Activated CD4-positive, alpha-beta T cell treated with anti-CD3 and anti-CD28 coated beads for 36 hours (primary cell): ENCODE data around the gene EBF3. TPM values are rescaled to one million over a fixed set of nuclear protein-coding genes. Genes with fewer than 3 reads are reported as not detected.
A peak's percentile ranks its signal among the peaks of the same experiment; 100 is the strongest.

Experiments used
- ATAC-seq: fragments of 200-7000 bp; cut with Tn5 transposase; one replicate; pipeline ENCODE4 v1.10.0; 2021; ENCODE audit warnings: mild to moderate bottlenecking, moderate library complexity
- CTCF ChIA-PET: fragments of 350-600 bp; sonication (Branson Sonifier 250); formaldehyde crosslinking; loops from one replicate; lab custom pipeline; 2021; ENCODE audit warnings: antibody characterized with exemption; lab: Charles Lee
- POLR2A ChIA-PET: fragments of 350-600 bp; sonication (Branson Sonifier 250); formaldehyde crosslinking; loops from one replicate; lab custom pipeline; 2021; ENCODE audit warnings: antibody characterized with exemption, inconsistent platforms; lab: Charles Lee
- DNase-seq: peaks from one replicate; pipeline ENCODE4 v3.0.0-alpha.2; 2020
- H3K27ac Mint-ChIP-seq: one replicate; pipeline ENCODE4 v1.8.0; 2021; ENCODE audit warnings: mixed read lengths
- H3K27me3 Mint-ChIP-seq: one replicate; pipeline ENCODE4 v1.8.0; 2021; ENCODE audit warnings: mixed read lengths
- H3K36me3 Mint-ChIP-seq: one replicate; pipeline ENCODE4 v1.8.0; 2021; ENCODE audit warnings: low read depth, mixed read lengths
- H3K4me1 Mint-ChIP-seq: one replicate; pipeline ENCODE4 v1.8.0; 2021; ENCODE audit warnings: mixed read lengths
- H3K4me3 Mint-ChIP-seq: one replicate; pipeline ENCODE4 v1.8.0; 2021; ENCODE audit warnings: mild to moderate bottlenecking, moderate library complexity, mixed read lengths
- H3K9me3 Mint-ChIP-seq: one replicate; pipeline ENCODE4 v1.8.0; 2021; ENCODE audit warnings: low read depth, mixed read lengths
- intact Hi-C, 2 experiments: fragments of 100-400 bp; cut with DNase I in 1 of 2; cut with micrococcal nuclease in 1 of 2; formaldehyde crosslinking; loops; one replicate each; pipeline versions ENCODE4 v1.14.2 to v1.15.1; 2022 to 2024; cut with DNase I, micrococcal nuclease
- total RNA-seq, 2 experiments: library from RNA; stranded (reverse); gene quantifications; one replicate each; pipeline ENCODE4 v1.2.3, GENCODE V29; 2021

The EBF3 gene
- total RNA-seq, 2 experiments from 2014 or later = not detected

DNA sequence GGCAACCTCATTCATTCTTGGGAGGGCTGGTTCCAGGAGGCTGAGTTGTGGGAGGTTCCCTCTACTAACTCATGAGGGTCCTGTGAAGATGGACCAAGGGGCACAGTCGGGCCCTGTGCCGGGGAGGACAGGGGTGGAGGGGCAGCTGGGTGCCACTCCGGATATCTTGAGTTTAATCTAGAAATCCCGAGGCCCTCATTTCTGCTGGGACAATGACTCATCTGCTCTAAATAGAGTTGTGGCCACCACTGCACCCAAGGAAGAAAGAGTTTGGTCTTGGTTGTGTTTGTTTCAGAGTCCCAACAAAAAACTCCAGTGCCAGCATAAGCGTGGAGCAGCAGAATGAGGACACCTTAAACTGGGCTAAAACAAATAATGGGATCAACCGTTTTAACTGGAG, 82.4 kb downstream of the EBF3 start:
- H3K4me3 Mint-ChIP-seq = no peak overlapping the region
- CTCF ChIA-PET = interaction anchor here (0.6 kb wide), 1 partner anchor 73 kb away, joined by 3 read pairs; no protein-coding TSS in a partner anchor
- POLR2A ChIA-PET = no interaction called here

DNA sequence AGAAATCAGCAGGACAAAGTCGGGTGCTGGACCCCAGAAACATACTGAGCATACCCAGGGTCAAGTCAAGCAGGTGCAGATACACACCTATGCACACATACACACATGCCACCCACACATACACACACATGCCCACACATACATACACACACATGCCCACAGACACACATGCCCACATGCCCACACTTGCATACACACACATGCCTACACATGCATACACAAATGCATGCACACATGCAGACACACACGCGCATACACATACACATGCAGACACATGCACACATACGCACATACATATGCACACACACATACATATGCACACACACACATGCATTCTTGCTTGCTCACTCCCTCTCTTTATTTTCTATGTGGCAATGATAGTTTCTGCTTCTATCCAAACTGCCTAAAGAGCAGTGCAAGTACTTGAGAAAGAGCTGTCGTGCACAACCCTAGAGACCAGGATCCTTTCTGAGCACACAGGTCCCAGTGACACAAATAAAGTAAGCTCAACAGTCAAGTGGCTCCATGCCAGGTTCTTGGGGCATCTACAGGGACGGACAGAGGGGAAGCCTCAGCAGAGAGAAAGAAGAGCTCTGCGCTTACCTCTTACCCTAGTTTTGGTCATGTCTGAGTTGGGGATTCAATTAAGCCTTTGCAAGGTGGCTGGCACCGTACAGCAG, 83.7 kb downstream of the EBF3 start:
- Mint-ChIP-seq H3K9me3 (no peaks in the 10 kb centered on the region), H3K4me1 (no peaks in the 10 kb centered on the region), H3K4me3 (no peak overlapping the region), H3K27ac (no peak overlapping the region), H3K27me3 (peaks cover 4% of the 10 kb centered on the region), H3K36me3 (no peaks in the 10 kb centered on the region)
- POLR2A ChIA-PET = interaction anchor here (0.6 kb wide), 1 partner anchor 1121 kb away, joined by 3 read pairs; no protein-coding TSS in a partner anchor
- intact Hi-C loops = loop anchor here in 1 of 2 experiments (5.0 kb wide), 1 partner anchor 297 kb away; no protein-coding TSS in a partner anchor
- DNase-seq (no peak), ATAC-seq (no peak)
- CTCF ChIA-PET = interaction anchor here (0.6 kb wide), 1 partner anchor 173 kb away, joined by 3 read pairs; no protein-coding TSS in a partner anchor

More for the DNA sequence above, 82.4 kb downstream of the EBF3 start:
- intact Hi-C loops = loop anchor here in 1 of 2 experiments (5.0 kb wide), 1 partner anchor 296 kb away; no protein-coding TSS in a partner anchor
- Mint-ChIP-seq H3K27ac (no peak overlapping the region), H3K4me1 (no peaks in the 10 kb centered on the region), H3K36me3 (no peaks in the 10 kb centered on the region), H3K27me3 (peaks cover 4% of the 10 kb centered on the region), H3K9me3 (no peaks in the 10 kb centered on the region)
- ATAC-seq (no peak), DNase-seq (no peak)

DNA sequence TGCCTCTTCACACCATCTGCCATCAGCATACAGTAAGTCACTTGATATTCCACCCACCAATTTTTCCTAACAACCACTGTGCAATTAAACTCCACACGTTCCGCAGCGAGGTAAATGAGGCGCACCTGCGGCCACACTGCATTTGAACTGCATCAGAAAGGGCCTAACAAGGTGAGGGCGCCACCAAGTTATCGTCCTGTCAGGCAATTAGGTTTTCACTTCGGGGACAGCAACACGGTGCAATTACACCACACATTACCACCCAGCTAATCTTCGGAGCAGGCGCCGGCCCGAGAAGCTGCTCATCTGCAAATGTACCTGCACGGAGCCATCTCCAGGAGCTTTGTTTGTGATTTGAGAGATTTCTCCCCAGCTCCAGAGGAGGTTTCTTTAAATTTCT, 84.4 kb downstream of the EBF3 start:
- DNase-seq = no peak
- H3K27ac Mint-ChIP-seq = no peak overlapping the region
- H3K36me3 Mint-ChIP-seq = no peaks in the 10 kb centered on the region
- H3K4me3 Mint-ChIP-seq = no peak overlapping the region
- intact Hi-C loops = loop anchor here in 1 of 2 experiments (5.0 kb wide), 1 partner anchor 298 kb away; no protein-coding TSS in a partner anchor
- no peaks in the 10 kb centered on the region for H3K4me1 Mint-ChIP-seq
- H3K9me3 Mint-ChIP-seq = no peaks in the 10 kb centered on the region
- CTCF ChIA-PET = no interaction called here
- POLR2A ChIA-PET = interaction anchor here (0.6 kb wide), 1 partner anchor 1120 kb away, joined by 3 read pairs; no protein-coding TSS in a partner anchor
- H3K27me3 Mint-ChIP-seq = peaks cover 4% of the 10 kb centered on the region
- no peak for ATAC-seq

DNA sequence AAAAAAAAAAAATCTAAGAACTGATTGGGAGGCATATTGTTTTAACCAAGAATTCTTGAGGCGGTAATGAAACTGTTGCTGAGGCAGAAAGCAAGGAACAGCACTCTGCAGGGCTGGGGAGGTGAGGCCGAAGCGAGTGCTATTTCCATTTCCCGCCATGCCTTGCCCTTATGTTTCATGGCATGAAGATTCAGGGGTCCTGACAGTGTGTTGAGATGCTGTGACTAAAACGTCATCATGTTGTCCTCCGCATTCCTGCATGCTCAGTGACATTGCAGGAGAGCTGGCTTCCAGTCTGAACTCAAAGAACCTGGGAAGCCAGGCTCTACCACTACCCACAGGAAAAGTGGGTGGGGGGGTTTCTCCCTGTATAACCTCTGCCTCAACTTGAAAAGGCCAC, 85.2 kb downstream of the EBF3 start:
- no peak overlapping the region for H3K27ac Mint-ChIP-seq
- no peaks in the 10 kb centered on the region for H3K9me3 Mint-ChIP-seq
- H3K36me3 Mint-ChIP-seq = no peaks in the 10 kb centered on the region
- POLR2A ChIA-PET = no interaction called here
- H3K4me1 Mint-ChIP-seq = no peaks in the 10 kb centered on the region
- H3K27me3 Mint-ChIP-seq = peaks cover 4% of the 10 kb centered on the region
- CTCF ChIA-PET = interaction anchor here (1.0 kb wide), 1 partner anchor 13 kb away, joined by 3 read pairs; no protein-coding TSS in a partner anchor
- intact Hi-C loops = no loop called here
- no peak overlapping the region for H3K4me3 Mint-ChIP-seq
- no peak for DNase-seq
- ATAC-seq = no peak

DNA sequence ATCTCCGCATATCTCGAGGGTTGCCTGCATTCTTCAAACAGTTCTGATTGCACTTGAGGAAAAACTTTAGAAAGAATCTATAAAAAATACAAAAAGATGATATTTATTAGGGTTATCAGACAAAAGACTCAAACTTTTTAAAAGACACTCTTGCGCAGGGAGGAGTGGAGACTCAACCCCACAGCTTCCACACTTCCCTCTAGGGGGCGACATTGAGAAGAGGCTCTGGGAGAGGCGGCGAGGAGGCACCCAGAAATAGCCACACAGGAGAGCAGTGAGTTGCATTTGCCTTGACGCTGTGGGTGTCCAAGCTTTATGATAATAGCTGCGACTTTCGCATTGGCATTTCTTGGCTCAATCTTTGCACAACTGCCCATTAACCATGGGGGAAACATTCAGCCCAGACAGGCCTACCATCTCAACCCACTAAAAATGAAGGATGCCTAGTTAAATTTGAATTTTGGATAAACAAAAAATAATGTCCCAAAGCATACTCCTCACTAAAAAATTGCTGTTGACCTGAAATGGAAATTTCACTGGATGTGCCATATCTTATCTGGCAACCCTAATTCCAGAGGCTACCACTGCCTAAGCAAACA, 86.2 kb downstream of the EBF3 start:
- ATAC-seq = no peak
- POLR2A ChIA-PET = interaction anchor here (0.6 kb wide), 1 partner anchor 62 kb away, joined by 4 read pairs; no protein-coding TSS in a partner anchor
- Mint-ChIP-seq H3K4me3 (no peak overlapping the region), H3K27me3 (peaks cover 4% of the 10 kb centered on the region), H3K4me1 (no peaks in the 10 kb centered on the region), H3K9me3 (no peaks in the 10 kb centered on the region), H3K36me3 (no peaks in the 10 kb centered on the region), H3K27ac (no peak overlapping the region)
- CTCF ChIA-PET = interaction anchor here (1.0 to 1.7 kb wide), 3 partner anchors 13 to 93 kb away, joined by 3 to 4 read pairs (median 4); no protein-coding TSS in a partner anchor
- intact Hi-C loops = loop anchor here in 1 of 2 experiments (1.0 kb wide), 1 partner anchor 93 kb away; no protein-coding TSS in a partner anchor
- DNase-seq = peak; percentile 62

DNA sequence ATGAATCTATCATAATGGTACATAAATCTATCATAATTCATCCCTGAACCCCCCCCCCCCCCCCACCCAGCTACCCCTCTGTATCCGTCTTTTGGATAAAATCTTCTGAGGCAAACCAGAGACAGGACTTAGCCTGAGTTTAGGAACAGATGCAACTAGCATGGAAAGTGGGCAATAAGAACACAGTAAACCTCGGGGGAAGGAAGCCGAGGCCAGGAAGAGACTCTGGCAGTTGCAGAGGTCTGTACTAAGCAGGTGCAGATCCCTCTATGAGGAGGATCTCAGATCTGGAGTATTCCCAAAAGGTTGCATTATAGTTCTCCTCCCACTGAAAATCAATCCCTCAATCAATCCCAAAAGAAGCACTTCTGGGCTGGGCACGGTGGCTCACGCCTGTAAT, 87.2 kb downstream of the EBF3 start:
- H3K27ac Mint-ChIP-seq = no peak overlapping the region
- no peak for DNase-seq
- ATAC-seq = no peak
- no peaks in the 10 kb centered on the region for H3K9me3 Mint-ChIP-seq
- POLR2A ChIA-PET = no interaction called here
- no peak overlapping the region for H3K4me3 Mint-ChIP-seq
- H3K36me3 Mint-ChIP-seq = no peaks in the 10 kb centered on the region
- no peaks in the 10 kb centered on the region for H3K4me1 Mint-ChIP-seq
- CTCF ChIA-PET = interaction anchor here (1.1 to 1.8 kb wide), 3 partner anchors 12 to 94 kb away, joined by 4 to 5 read pairs (median 4); no protein-coding TSS in a partner anchor
- H3K27me3 Mint-ChIP-seq = peaks cover 4% of the 10 kb centered on the region
- intact Hi-C loops = loop anchor here in 1 of 2 experiments (1.0 kb wide), 1 partner anchor 94 kb away; no protein-coding TSS in a partner anchor

DNA sequence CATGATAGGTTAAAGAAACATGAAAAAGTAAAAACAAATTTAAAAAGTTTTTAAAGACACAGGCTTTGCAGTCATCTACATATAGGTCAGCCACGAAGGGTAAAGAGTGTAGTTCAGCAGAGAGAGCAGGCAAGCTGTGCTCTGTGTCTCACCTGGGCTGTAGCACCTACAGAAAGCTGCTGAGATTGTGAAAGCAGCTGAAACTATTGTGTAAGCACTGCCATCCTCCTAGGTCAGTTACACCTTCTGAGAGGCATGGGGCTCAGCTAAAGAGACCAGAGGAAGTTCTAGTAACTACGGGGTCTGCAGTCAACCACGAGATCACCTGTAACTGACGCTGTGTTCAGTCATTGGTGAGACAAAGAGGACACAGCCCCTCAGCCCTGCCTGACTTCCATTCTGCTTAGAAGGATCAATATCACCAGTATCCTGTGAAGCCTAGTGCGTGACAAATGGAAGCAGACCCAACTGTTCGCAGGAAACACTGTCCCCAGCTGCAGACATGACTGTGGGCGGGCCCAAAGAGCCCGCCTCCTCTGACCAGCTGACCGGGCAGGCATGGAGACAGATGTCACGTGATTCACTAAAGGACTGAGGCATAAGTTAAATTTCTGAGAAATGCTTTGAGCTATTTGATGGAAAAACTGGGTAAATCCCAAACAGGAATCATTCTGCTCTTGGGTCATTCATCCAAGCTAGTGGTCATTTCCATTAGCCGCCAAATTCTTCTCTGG, 87.9 kb downstream of the EBF3 start:
- ChIA-PET CTCF (interaction anchor here (1.7 to 1.8 kb wide), 2 partner anchors 13 to 29 kb away, joined by 4 to 5 read pairs; no protein-coding TSS in a partner anchor), POLR2A (no interaction called here)
- Mint-ChIP-seq H3K4me3 (no peak overlapping the region), H3K36me3 (no peaks in the 10 kb centered on the region), H3K9me3 (no peaks in the 10 kb centered on the region), H3K27ac (no peak overlapping the region), H3K27me3 (peaks cover 4% of the 10 kb centered on the region), H3K4me1 (peaks cover 3% of the 10 kb centered on the region)
- ATAC-seq = no peak
- intact Hi-C loops = no loop called here
- no peak for DNase-seq

DNA sequence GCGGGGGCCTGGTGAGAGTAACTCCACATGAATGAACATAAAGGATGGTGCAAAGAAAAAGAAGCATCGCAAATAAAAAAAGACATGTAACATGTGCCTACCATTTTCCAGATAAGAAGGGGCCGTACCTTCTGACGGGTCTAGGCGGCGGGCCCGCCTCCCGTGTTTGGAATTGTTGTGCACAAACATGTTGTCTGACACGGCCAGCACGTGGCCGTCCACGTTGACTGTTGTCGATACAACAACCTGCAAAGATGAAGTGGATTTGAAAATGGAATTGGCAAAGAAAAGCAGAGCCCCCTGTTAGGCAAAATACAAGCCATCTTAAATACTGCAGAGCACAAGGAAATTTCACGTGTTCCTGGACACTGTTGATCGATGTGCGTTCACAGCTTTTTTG, 90.7 kb downstream of the EBF3 start:
- Mint-ChIP-seq H3K36me3 (no peaks in the 10 kb centered on the region), H3K27me3 (no peaks in the 10 kb centered on the region), H3K27ac (no peak overlapping the region), H3K4me1 (peaks cover 4% of the 10 kb centered on the region), H3K4me3 (no peak overlapping the region), H3K9me3 (no peaks in the 10 kb centered on the region)
- DNase-seq (no peak), ATAC-seq (no peak)
- ChIA-PET POLR2A (no interaction called here), CTCF (interaction anchor here (0.7 kb wide), 1 partner anchor 23 kb away, joined by 3 read pairs; no protein-coding TSS in a partner anchor)
- intact Hi-C loops = no loop called here

DNA sequence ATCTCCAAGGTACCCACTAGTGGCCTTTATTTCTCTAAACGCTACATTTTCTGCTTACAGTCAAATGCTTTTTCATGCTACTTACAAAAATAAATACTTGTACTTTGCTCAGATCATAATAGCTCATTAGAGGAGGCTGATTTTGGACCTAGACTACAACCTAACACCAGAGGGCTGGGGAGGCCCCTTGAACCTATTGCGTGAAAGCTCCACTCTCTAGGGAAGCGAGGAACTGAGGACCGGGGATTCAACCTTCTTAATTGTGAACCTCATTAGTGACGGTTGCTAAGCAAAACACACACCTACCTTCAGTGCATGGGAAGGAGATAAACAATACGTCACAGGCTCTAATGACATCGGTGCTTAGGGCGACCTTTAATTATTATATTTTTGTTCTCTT, 92.1 kb downstream of the EBF3 start:
- Mint-ChIP-seq H3K9me3 (no peaks in the 10 kb centered on the region), H3K36me3 (no peaks in the 10 kb centered on the region), H3K4me1 (peaks cover 4% of the 10 kb centered on the region), H3K27me3 (no peaks in the 10 kb centered on the region), H3K27ac (no peak overlapping the region), H3K4me3 (no peak overlapping the region)
- ChIA-PET POLR2A (no interaction called here), CTCF (interaction anchor here (1.0 kb wide), 1 partner anchor 227 kb away, joined by 3 read pairs; no protein-coding TSS in a partner anchor)
- DNase-seq (no peak), ATAC-seq (no peak)
- intact Hi-C loops = no loop called here

DNA sequence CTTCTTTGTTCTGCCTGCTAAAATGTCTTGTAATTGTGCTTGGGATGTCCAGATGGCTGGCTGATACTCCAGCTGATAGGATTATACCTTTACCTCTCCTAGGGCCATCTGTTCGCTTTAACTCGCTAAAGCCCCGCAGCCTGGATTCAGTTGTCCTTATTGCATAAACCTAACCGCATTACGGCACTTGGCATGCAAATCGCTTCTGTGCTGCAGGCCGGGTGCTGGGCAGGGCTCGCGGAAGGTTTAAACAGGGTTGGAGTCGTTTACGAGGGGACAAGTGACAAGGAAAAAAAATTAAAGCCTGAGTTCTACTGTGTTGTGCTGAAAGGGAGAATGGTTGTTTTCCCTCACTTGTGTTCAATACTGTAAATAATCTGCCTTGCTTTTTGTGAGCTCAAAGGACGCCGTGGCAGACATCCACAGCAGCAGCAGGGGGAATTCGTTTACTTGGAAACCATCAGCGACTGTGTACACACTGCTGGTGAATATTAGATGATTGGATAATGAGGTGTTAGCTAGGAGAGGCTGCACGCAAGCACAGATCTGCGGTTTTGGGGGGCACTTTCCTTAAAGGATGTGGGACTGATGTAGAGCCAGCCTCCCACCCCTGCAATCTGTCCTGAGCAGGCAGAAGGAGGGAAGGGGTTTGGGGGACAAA, 93.0 kb downstream of the EBF3 start:
- ChIA-PET CTCF (interaction anchor here (0.6 kb wide), 1 partner anchor 131 kb away, joined by 4 read pairs; no protein-coding TSS in a partner anchor), POLR2A (no interaction called here)
- no peaks in the 10 kb centered on the region for H3K9me3 Mint-ChIP-seq
- no peak overlapping the region for H3K27ac Mint-ChIP-seq
- no peaks in the 10 kb centered on the region for H3K27me3 Mint-ChIP-seq
- intact Hi-C loops = no loop called here
- no peaks in the 10 kb centered on the region for H3K36me3 Mint-ChIP-seq
- ATAC-seq = no peak
- H3K4me1 Mint-ChIP-seq = peaks cover 4% of the 10 kb centered on the region
- DNase-seq = no peak
- H3K4me3 Mint-ChIP-seq = no peak overlapping the region

DNA sequence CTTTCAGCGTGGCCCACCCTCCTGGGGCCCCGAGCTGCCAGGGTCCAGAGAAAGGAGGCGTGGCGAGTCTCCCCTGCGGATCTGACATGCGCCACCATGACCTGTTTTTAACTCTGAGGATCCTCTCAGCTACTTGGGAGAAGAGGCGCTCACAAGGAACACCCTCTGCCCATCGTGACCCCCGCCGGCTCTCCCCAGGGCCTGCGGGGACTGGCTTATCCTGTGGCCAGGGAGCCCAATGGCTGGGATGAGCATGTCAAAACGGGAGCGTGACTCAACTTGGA, 93.7 kb downstream of the EBF3 start:
- H3K9me3 Mint-ChIP-seq = no peaks in the 10 kb centered on the region
- no peaks in the 10 kb centered on the region for H3K27me3 Mint-ChIP-seq
- no peaks in the 10 kb centered on the region for H3K36me3 Mint-ChIP-seq
- no peak for ATAC-seq
- no peak overlapping the region for H3K4me3 Mint-ChIP-seq
- peaks cover 4% of the 10 kb centered on the region for H3K4me1 Mint-ChIP-seq
- DNase-seq = no peak
- POLR2A ChIA-PET = no interaction called here
- CTCF ChIA-PET = no interaction called here
- H3K27ac Mint-ChIP-seq = no peak overlapping the region
- intact Hi-C loops = no loop called here
